NCI-H345 (cell line): ENCODE results near the gene KIF12.

Source experiments
- DNase-seq: peaks from one replicate; lab custom pipeline; 2025; lab: John Stamatoyannopoulos, UW

The KIF12 gene

GRCh38 chr9:114105236-114105635 lies 6.1 kb upstream of the KIF12 start:
- DNase-seq, result no peak

GRCh38 chr9:114102484-114102883 lies 3.4 kb upstream of the KIF12 start:
- no peak for DNase-seq

GRCh38 chr9:114100536-114100935 lies 1.4 kb upstream of the KIF12 start:
- no peak for DNase-seq

- no peak for DNase-seq
Measured at GRCh38 chr9:114099669-114100270, 678 bp upstream of the KIF12 start.

- DNase-seq, result peak; percentile 83
Measured at GRCh38 chr9:114098021-114098935, 814 bp downstream of the KIF12 start.

GRCh38 chr9:114097613-114098020 lies 1.5 kb downstream of the KIF12 start:
- peak; percentile 51 for DNase-seq

GRCh38 chr9:114096866-114097612 lies 2.1 kb downstream of the KIF12 start:
- no peak for DNase-seq

GRCh38 chr9:114096041-114096511 lies 3.0 kb downstream of the KIF12 start:
- no peak for DNase-seq

GRCh38 chr9:114094971-114095370 lies 4.1 kb downstream of the KIF12 start:
- no peak for DNase-seq

GRCh38 chr9:114093761-114094505 lies 5.2 kb downstream of the KIF12 start:
- no peak for DNase-seq

- DNase-seq, result no peak
Measured at GRCh38 chr9:114093031-114093471, 6.0 kb downstream of the KIF12 start.

- no peak for DNase-seq
Measured at GRCh38 chr9:114092336-114092735, 6.8 kb downstream of the KIF12 start.

GRCh38 chr9:114091711-114092110 lies 7.4 kb downstream of the KIF12 start:
- no peak for DNase-seq

GRCh38 chr9:114090798-114091197 lies 8.3 kb downstream of the KIF12 start:
- DNase-seq, result no peak

GRCh38 chr9:114089206-114089840 lies 9.8 kb downstream of the KIF12 start:
- no peak for DNase-seq

- DNase-seq, result no peak
Measured at GRCh38 chr9:114088571-114089170, 10.4 kb downstream of the KIF12 start.

- no peak for DNase-seq
Measured at GRCh38 chr9:114087721-114088120, 11.4 kb downstream of the KIF12 start.

- no peak for DNase-seq
Measured at GRCh38 chr9:114086607-114087006, 12.5 kb downstream of the KIF12 start.

- DNase-seq, result no peak
Measured at GRCh38 chr9:114086009-114086408, 13.1 kb downstream of the KIF12 start.

- DNase-seq, result no peak
Measured at GRCh38 chr9:114085387-114085789, 13.7 kb downstream of the KIF12 start.
